H9 (cell line): ENCODE measurements around the gene CDH23. TPM values are rescaled to one million over a fixed set of nuclear protein-coding genes. Genes with fewer than 3 reads are reported as not detected.

Source experiments
- DNase-seq: peaks from one replicate; pipeline ENCODE4 v3.0.0-alpha.2; 2017
- H2AFZ ChIP-seq: one replicate; pipeline ENCODE4 v1.6.1; 2013; ENCODE audit warnings: mild to moderate bottlenecking, low read length, control low read depth, moderate library complexity
- H2AK5ac ChIP-seq: 2 replicates; pipeline ENCODE4 v1.6.1; 2013; ENCODE audit warnings: low read length, control low read depth, mixed read lengths; ENCODE audit not compliant: insufficient read length
- H2BK120ac ChIP-seq: one replicate; pipeline ENCODE4 v1.6.1; 2013; ENCODE audit warnings: low read depth, mild to moderate bottlenecking, low read length, control low read depth, inconsistent platforms; ENCODE audit not compliant: poor library complexity, severe bottlenecking
- H2BK12ac ChIP-seq: 2 replicates; pipeline ENCODE4 v1.6.1; 2013; ENCODE audit warnings: low read length, control low read depth, mixed read lengths, low read depth; ENCODE audit not compliant: insufficient read length
- H2BK15ac ChIP-seq: 2 replicates; pipeline ENCODE4 v1.6.1; 2013; ENCODE audit warnings: low read depth, low read length, control low read depth
- H2BK20ac ChIP-seq: one replicate; pipeline ENCODE4 v1.6.1; 2013; ENCODE audit warnings: low read depth, mild to moderate bottlenecking, low read length, control low read depth, inconsistent platforms; ENCODE audit not compliant: poor library complexity, severe bottlenecking
- H2BK5ac ChIP-seq: 2 replicates; pipeline ENCODE4 v1.6.1; 2013; ENCODE audit warnings: low read length, control low read depth, mixed read lengths; ENCODE audit not compliant: insufficient read length
- H3K14ac ChIP-seq: 2 replicates; pipeline ENCODE4 v1.6.1; 2013; ENCODE audit warnings: low read length, control low read depth; ENCODE audit not compliant: insufficient read depth
- H3K18ac ChIP-seq: 2 replicates; pipeline ENCODE4 v1.6.1; 2013; ENCODE audit warnings: low read depth, mild to moderate bottlenecking, mixed read lengths, low read length, control low read depth; ENCODE audit not compliant: insufficient read length
- H3K23ac ChIP-seq: 2 replicates; pipeline ENCODE4 v1.6.1; 2013; ENCODE audit warnings: low read length, control low read depth, mixed read lengths, low read depth; ENCODE audit not compliant: insufficient read length
- H3K23me2 ChIP-seq: 2 replicates; pipeline ENCODE4 v1.6.1; 2013; ENCODE audit warnings: low read depth, mild to moderate bottlenecking, mixed read lengths, low read length, control low read depth; ENCODE audit not compliant: insufficient read length, poor library complexity, severe bottlenecking
- H3K27ac ChIP-seq: 2 replicates; pipeline ENCODE4 v1.5.1; 2013; ENCODE audit warnings: low read length, control low read depth, mixed read lengths, low read depth; ENCODE audit not compliant: insufficient read length
- H3K27me3 ChIP-seq: 2 replicates; pipeline ENCODE4 v1.6.1; 2013; ENCODE audit warnings: low read length, control low read depth, inconsistent platforms; ENCODE audit not compliant: insufficient read depth
- H3K4ac ChIP-seq: 2 replicates; pipeline ENCODE4 v1.6.1; 2013; ENCODE audit warnings: low read depth, mild to moderate bottlenecking, control low read depth, inconsistent platforms, low read length, moderate library complexity
- H3K4me1 ChIP-seq: 2 replicates; pipeline ENCODE4 v1.6.1; 2013; ENCODE audit warnings: low read length, control low read depth, inconsistent platforms; ENCODE audit not compliant: insufficient read depth
- H3K4me2 ChIP-seq: 2 replicates; pipeline ENCODE4 v1.6.1; 2013; ENCODE audit warnings: low read length, control low read depth, mixed read lengths; ENCODE audit not compliant: insufficient read length, insufficient read depth
- H3K56ac ChIP-seq: 2 replicates; pipeline ENCODE4 v1.6.1; 2013; ENCODE audit warnings: low read depth, mild to moderate bottlenecking, mixed read lengths, low read length, control low read depth; ENCODE audit not compliant: insufficient read length
- H3K79me1 ChIP-seq: 2 replicates; pipeline ENCODE4 v1.6.1; 2013; ENCODE audit warnings: low read depth, mild to moderate bottlenecking, moderate library complexity, low read length, control low read depth, inconsistent platforms; ENCODE audit not compliant: insufficient read depth, poor library complexity, severe bottlenecking
- H3K79me2 ChIP-seq: 2 replicates; pipeline ENCODE4 v1.6.1; 2013; ENCODE audit warnings: low read length, control low read depth, inconsistent platforms; ENCODE audit not compliant: insufficient read depth
- H3K9ac ChIP-seq: 2 replicates; pipeline ENCODE4 v1.6.1; 2013; ENCODE audit warnings: low read length, control low read depth, mixed read lengths; ENCODE audit not compliant: insufficient read length; ENCODE audit errors: extremely low read depth
- H3K9me3 ChIP-seq: one replicate; pipeline ENCODE4 v1.6.1; 2013; ENCODE audit warnings: low read depth, low read length, inconsistent platforms; ENCODE audit not compliant: control insufficient read depth
- H3T11ph ChIP-seq: one replicate; pipeline ENCODE4 v1.6.1; 2013; ENCODE audit warnings: mild to moderate bottlenecking, low read length, control low read depth, inconsistent platforms
- H4K20me1 ChIP-seq: one replicate; pipeline ENCODE4 v1.6.1; 2013; ENCODE audit not compliant: control insufficient read depth, insufficient read length, insufficient read depth
- H4K5ac ChIP-seq: 2 replicates; pipeline ENCODE4 v1.6.1; 2013; ENCODE audit warnings: low read depth, mild to moderate bottlenecking, mixed read lengths, low read length, control low read depth; ENCODE audit not compliant: insufficient read length
- H4K8ac ChIP-seq: replicated peaks from 2 replicates; pipeline ENCODE4 v1.6.1; 2013; ENCODE audit warnings: low read length, control low read depth, mixed read lengths, low read depth; ENCODE audit not compliant: insufficient read length
- H4K91ac ChIP-seq: 2 replicates; pipeline ENCODE4 v1.6.1; 2013; ENCODE audit warnings: low read depth, mild to moderate bottlenecking, moderate library complexity, mixed read lengths, low read length, control low read depth; ENCODE audit not compliant: insufficient read length
- H3K27ac Mint-ChIP-seq, 3 experiments: 2 replicates in 2 of 3; 3 replicates in 1 of 3; pipeline ENCODE4 v1.8.0; 2020 to 2021; ENCODE audit warnings: mixed read lengths in 3 of 3, mild to moderate bottlenecking in 1 of 3, moderate library complexity in 1 of 3
- H3K27me3 Mint-ChIP-seq: 2 replicates; pipeline ENCODE4 v1.8.0; 2021; ENCODE audit warnings: low read depth, mild to moderate bottlenecking, moderate library complexity, mixed read lengths
- H3K36me3 Mint-ChIP-seq, 3 experiments: 2 replicates in 2 of 3; 3 replicates in 1 of 3; pipeline ENCODE4 v1.8.0; 2020 to 2021; ENCODE audit warnings: low read depth in 3 of 3, mixed read lengths in 3 of 3; ENCODE audit not compliant: insufficient read depth in 1 of 3
- H3K4me1 Mint-ChIP-seq, 2 experiments: 2 replicates each; pipeline ENCODE4 v1.8.0; 2020; ENCODE audit warnings: mixed read lengths in 2 of 2
- H3K4me3 Mint-ChIP-seq, 2 experiments: 2 replicates in 1 of 2; 3 replicates in 1 of 2; pipeline ENCODE4 v1.8.0; 2020 to 2021; ENCODE audit warnings: mild to moderate bottlenecking in 2 of 2, mixed read lengths in 2 of 2, moderate library complexity in 1 of 2
- H3K9me3 Mint-ChIP-seq, 2 experiments: 2 replicates in 1 of 2; 3 replicates in 1 of 2; pipeline ENCODE4 v1.8.0; 2020; ENCODE audit warnings: mild to moderate bottlenecking in 2 of 2, mixed read lengths in 2 of 2, moderate library complexity in 1 of 2
- WGBS: extraction: QIAGEN DNeasy Blood & Tissue Kit; methylation state at CpG from one replicate; pipeline ENCODE4 v1.1.7; 2013; ENCODE audit warnings: missing lambda C conversion rate, low lambda C conversion rate, mixed read lengths; ENCODE audit not compliant: insufficient read length; ENCODE audit errors: extremely low coverage; 5-methylcytosine and 5-hydroxymethylcytosine counted together
- total RNA-seq: library from RNA; stranded (reverse); gene quantifications from 2 replicates; pipeline ENCODE4 v1.2.1, GENCODE V29; 2021
- TF ChIP-seq, protein P1 (sequence below): fragments of 200-600 bp; sonication (generic); conservative IDR thresholded peaks from 3 replicates; pipeline ENCODE4 v1.8.0; 2021; ENCODE audit warnings: antibody characterized with exemption, mild to moderate bottlenecking

Gene CDH23
- total RNA-seq, 1 experiment from 2014 or later: 2.1 TPM

- H3K18ac ChIP-seq: no peak overlapping the region
- no peak overlapping the region for H2BK15ac ChIP-seq
- H3K79me1 ChIP-seq: no peaks in the 10 kb centered on the region
- H3K27ac ChIP-seq: no peak overlapping the region
- no peak for DNase-seq
- no peak overlapping the region for H4K8ac ChIP-seq
- no peaks in the 10 kb centered on the region for H3K4me1 ChIP-seq
- H4K91ac ChIP-seq: no peak overlapping the region
- H3K56ac ChIP-seq: no peak overlapping the region
- no peaks in the 10 kb centered on the region for H3K27me3 ChIP-seq
- no peak overlapping the region for H4K5ac ChIP-seq
- H3K4me2 ChIP-seq: no peak overlapping the region
- no peak overlapping the region for H3K4ac ChIP-seq
- no peak overlapping the region for H3K23ac ChIP-seq
- no peak overlapping the region for H2BK5ac ChIP-seq
- H2AFZ ChIP-seq: no peak overlapping the region
- H3K14ac ChIP-seq: peak overlapping the region; percentile 11; the same call in 1 of the 2 replicates
- H3K9me3 Mint-ChIP-seq: no peaks in the 10 kb centered on the region
- no peak overlapping the region for H2AK5ac ChIP-seq
- H3K4me3 Mint-ChIP-seq: no peak overlapping the region
- no peaks in the 10 kb centered on the region for H3K36me3 Mint-ChIP-seq
- no peak overlapping the region for H3K9ac ChIP-seq
- H3K23me2 ChIP-seq: no peaks in the 10 kb centered on the region
- H3K4me1 Mint-ChIP-seq: peaks cover 0 to 3% of the 10 kb centered on the region in 2 experiments; a peak in 1 of 4 replicates
- H4K20me1 ChIP-seq: no peaks in the 10 kb centered on the region
- no peak overlapping the region for H2BK120ac ChIP-seq
- H3T11ph ChIP-seq: no peak overlapping the region
- H3K27ac Mint-ChIP-seq: peak overlapping the region in 1 of 3 experiments; percentile 0; a peak in 2 of 7 replicates
- no peak overlapping the region for H2BK12ac ChIP-seq
- no peak overlapping the region for H2BK20ac ChIP-seq
- TF ChIP-seq, protein P1, sequence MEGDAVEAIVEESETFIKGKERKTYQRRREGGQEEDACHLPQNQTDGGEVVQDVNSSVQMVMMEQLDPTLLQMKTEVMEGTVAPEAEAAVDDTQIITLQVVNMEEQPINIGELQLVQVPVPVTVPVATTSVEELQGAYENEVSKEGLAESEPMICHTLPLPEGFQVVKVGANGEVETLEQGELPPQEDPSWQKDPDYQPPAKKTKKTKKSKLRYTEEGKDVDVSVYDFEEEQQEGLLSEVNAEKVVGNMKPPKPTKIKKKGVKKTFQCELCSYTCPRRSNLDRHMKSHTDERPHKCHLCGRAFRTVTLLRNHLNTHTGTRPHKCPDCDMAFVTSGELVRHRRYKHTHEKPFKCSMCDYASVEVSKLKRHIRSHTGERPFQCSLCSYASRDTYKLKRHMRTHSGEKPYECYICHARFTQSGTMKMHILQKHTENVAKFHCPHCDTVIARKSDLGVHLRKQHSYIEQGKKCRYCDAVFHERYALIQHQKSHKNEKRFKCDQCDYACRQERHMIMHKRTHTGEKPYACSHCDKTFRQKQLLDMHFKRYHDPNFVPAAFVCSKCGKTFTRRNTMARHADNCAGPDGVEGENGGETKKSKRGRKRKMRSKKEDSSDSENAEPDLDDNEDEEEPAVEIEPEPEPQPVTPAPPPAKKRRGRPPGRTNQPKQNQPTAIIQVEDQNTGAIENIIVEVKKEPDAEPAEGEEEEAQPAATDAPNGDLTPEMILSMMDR: no peak
- WGBS: no CpG with 5 or more reads among the region's 18 CpGs
- H3K27me3 Mint-ChIP-seq: no peaks in the 10 kb centered on the region; the same call in 1 of the 2 replicates
- H3K79me2 ChIP-seq: no peaks in the 10 kb centered on the region
- H3K9me3 ChIP-seq: no peaks in the 10 kb centered on the region
Measured at GRCh38 chr10:71465551-71466252, 69.0 kb downstream of the CDH23 start.
